Muscle of leg (tissue), 11 donors: ENCODE results near the gene PLK3. TPM values are rescaled to one million over a fixed set of nuclear protein-coding genes. Genes with fewer than 3 reads are reported as not detected.
"Not testable (repeated sequence)": the region's sequence is repeated elsewhere in the genome, so short reads cannot be mapped to it uniquely, and the experiment has no call there.

Source experiments
- DNase-seq: peaks from one replicate; pipeline ENCODE4 v3.0.0; 2013
- H3K27ac ChIP-seq: one replicate; pipeline ENCODE4 v1.5.1; 2013; ENCODE audit warnings: mild to moderate bottlenecking, low read length, control low read depth
- H3K27me3 ChIP-seq: one replicate; pipeline ENCODE4 v1.6.1; 2013; ENCODE audit warnings: low read length; ENCODE audit not compliant: control insufficient read depth, insufficient read depth
- H3K36me3 ChIP-seq: one replicate; pipeline ENCODE4 v1.6.1; 2013; ENCODE audit warnings: low read length; ENCODE audit not compliant: control insufficient read depth, insufficient read depth
- H3K4me1 ChIP-seq: one replicate; pipeline ENCODE4 v1.6.1; 2013; ENCODE audit warnings: low read length; ENCODE audit not compliant: control insufficient read depth, insufficient read depth
- H3K4me3 ChIP-seq: one replicate; pipeline ENCODE4 v1.5.1; 2013; ENCODE audit warnings: low read length, control low read depth
- H3K9me3 ChIP-seq: replicated peaks from 2 replicates; pipeline ENCODE4 v1.6.1; 2013; ENCODE audit warnings: low read depth, low read length; ENCODE audit not compliant: control insufficient read depth
- WGBS: methylation state at CpG from one replicate; pipeline ENCODE4 v1.1.5; 2013; ENCODE audit warnings: missing lambda C conversion rate; ENCODE audit not compliant: insufficient coverage; 5-methylcytosine and 5-hydroxymethylcytosine counted together
- polyA plus RNA-seq, 8 donors: library from polyadenylated mRNA; unstranded; fragments of 120-200 nt; gene quantifications; one replicate each; pipeline versions ENCODE4 v1.2.1 to v1.2.3, GENCODE V29; 2013; ENCODE audit warnings: inconsistent platforms in 1 of 8, low replicate concordance in 1 of 8; ENCODE audit not compliant: insufficient read length in 8 of 8, insufficient read depth in 1 of 8
- total RNA-seq: library from RNA; stranded (reverse); fragments of 120-200 nt; gene quantifications from one replicate; pipeline ENCODE4 v1.2.4, GENCODE V29; 2013

Gene PLK3
- total and polyA plus RNA-seq, 9 donors = 8.3 to 20.8 (median 13.8) TPM

GRCh38 chr1:44786841-44787426, 13.2 kb upstream of the PLK3 start:
- no peaks in the 10 kb centered on the region for H3K9me3 ChIP-seq
- no peaks in the 10 kb centered on the region for H3K27me3 ChIP-seq
- no peak overlapping the region for H3K4me3 ChIP-seq
- H3K4me1 ChIP-seq = peaks cover 31% of the 10 kb centered on the region
- H3K36me3 ChIP-seq = peaks cover 4% of the 10 kb centered on the region
- no peak for DNase-seq
- 67% methylated on average over 5 of the region's 9 CpGs for WGBS
- peak overlapping the region; percentile 60 for H3K27ac ChIP-seq

- Histone ChIP-seq H3K27me3 (no peaks in the 10 kb centered on the region), H3K27ac (no peak overlapping the region), H3K36me3 (no peaks in the 10 kb centered on the region), H3K4me3 (no peak overlapping the region), H3K9me3 (no peaks in the 10 kb centered on the region), H3K4me1 (peaks cover 31% of the 10 kb centered on the region)
- DNase-seq = no peak
- 97% methylated on average over 4 of the region's 10 CpGs for WGBS
Measured at GRCh38 chr1:44787506-44787905, 12.7 kb upstream of the PLK3 start.

GRCh38 chr1:44788120-44788860, 11.9 kb upstream of the PLK3 start, which contains the start of gene BEST4:
BEST4 (minus strand) TSS chr1:44788170; CDS start chr1:44787705, 465 bp downstream.
- no peak within 1 kb of the TSS for H3K27ac ChIP-seq
- WGBS = 82% methylated on average over 7 of the region's 9 CpGs

GRCh38 chr1:44790968-44791801, 9.0 kb upstream of the PLK3 start:
- WGBS = 8% methylated on average over 3 of the region's 7 CpGs
- H3K36me3 ChIP-seq = no peaks in the 10 kb centered on the region

More at GRCh38 chr1:44788120-44788860, 11.9 kb upstream of the PLK3 start, which contains the start of gene BEST4:
- DNase-seq = no peak
- H3K4me3 ChIP-seq = no peak within 1 kb of the TSS
- H3K9me3 ChIP-seq = no peaks in the 10 kb centered on the region
- no peaks in the 10 kb centered on the region for H3K36me3 ChIP-seq
- no peaks in the 10 kb centered on the region for H3K27me3 ChIP-seq
- peaks cover 31% of the 10 kb centered on the region for H3K4me1 ChIP-seq

GRCh38 chr1:44792736-44793502, 7.3 kb upstream of the PLK3 start:
- Histone ChIP-seq H3K4me3 (no peak overlapping the region), H3K36me3 (no peaks in the 10 kb centered on the region), H3K4me1 (no peaks in the 10 kb centered on the region), H3K27me3 (no peaks in the 10 kb centered on the region), H3K27ac (no peak overlapping the region), H3K9me3 (no peaks in the 10 kb centered on the region)
- no peak for DNase-seq
- 93% methylated on average over 3 of the region's 9 CpGs for WGBS

More at GRCh38 chr1:44790968-44791801, 9.0 kb upstream of the PLK3 start:
- Histone ChIP-seq H3K4me3 (no peak overlapping the region), H3K9me3 (no peaks in the 10 kb centered on the region), H3K4me1 (peaks cover 6% of the 10 kb centered on the region), H3K27me3 (no peaks in the 10 kb centered on the region), H3K27ac (no peak overlapping the region)
- DNase-seq = peak; percentile 72

- not testable (repeated sequence) for H3K27ac ChIP-seq
Measured at GRCh38 chr1:44797886-44798285, 2.3 kb upstream of the PLK3 start.

GRCh38 chr1:44798481-44799365, 1.5 kb upstream of the PLK3 start:
- H3K27me3 ChIP-seq = no peaks in the 10 kb centered on the region
- no peak overlapping the region for H3K4me3 ChIP-seq
- H3K36me3 ChIP-seq = peaks cover 16% of the 10 kb centered on the region
- H3K27ac ChIP-seq = no peak overlapping the region
- H3K9me3 ChIP-seq = no peaks in the 10 kb centered on the region
- no peak for DNase-seq
- WGBS = 86% methylated on average over 9 of the region's 10 CpGs
- peaks cover 38% of the 10 kb centered on the region for H3K4me1 ChIP-seq

More at GRCh38 chr1:44797886-44798285, 2.3 kb upstream of the PLK3 start:
- not testable (repeated sequence) for H3K4me3 ChIP-seq, H3K27me3 ChIP-seq, H3K36me3 ChIP-seq, H3K9me3 ChIP-seq, DNase-seq
- peaks cover 30% of the 10 kb centered on the region for H3K4me1 ChIP-seq
- no CpG with 5 or more reads among the region's 8 CpGs for WGBS

- H3K4me1 ChIP-seq = peaks cover 60% of the 10 kb centered on the region
- H3K27me3 ChIP-seq = no peaks in the 10 kb centered on the region
- WGBS = 41% methylated on average over 9 of the region's 13 CpGs
- peak overlapping the region; percentile 31 for H3K4me3 ChIP-seq
- no peak for DNase-seq
- peaks cover 42% of the 10 kb centered on the region for H3K36me3 ChIP-seq
- no peaks in the 10 kb centered on the region for H3K9me3 ChIP-seq
- H3K27ac ChIP-seq = peak overlapping the region; percentile 90
Measured at GRCh38 chr1:44801491-44802305, 1.5 kb downstream of the PLK3 start.
